Loucy (cell line): ENCODE measurements around the gene METTL4.

Experiments
- H2AFZ ChIP-seq: fragments of 200-600 bp; sonication (generic); 2 replicates; pipeline ENCODE4 v1.6.0; 2016; ENCODE audit warnings: antibody characterized with exemption, mild to moderate bottlenecking, low read length, moderate library complexity
- H3F3A ChIP-seq: fragments of 200-600 bp; 2 replicates; pipeline ENCODE4 v1.6.0; 2016; ENCODE audit warnings: antibody characterized with exemption, low read depth, mild to moderate bottlenecking
- H3K27me3 ChIP-seq: fragments of 200-600 bp; sonication (generic); 2 replicates; pipeline ENCODE4 v1.6.1; 2014; ENCODE audit warnings: low read length, mild to moderate bottlenecking; ENCODE audit not compliant: insufficient read depth, poor library complexity, severe bottlenecking
- H3K36me3 ChIP-seq: fragments of 200-600 bp; sonication (generic); 2 replicates; pipeline ENCODE4 v1.6.1; 2016; ENCODE audit warnings: low read length; ENCODE audit not compliant: insufficient read depth
- H3K4me1 ChIP-seq: fragments of 200-600 bp; sonication (generic); 2 replicates; pipeline ENCODE4 v1.5.1; 2014; ENCODE audit warnings: low read length, mild to moderate bottlenecking; ENCODE audit not compliant: insufficient read depth, poor library complexity, severe bottlenecking
- H3K4me2 ChIP-seq: fragments of 200-600 bp; sonication (generic); 2 replicates; pipeline ENCODE4 v1.6.0; 2014; ENCODE audit warnings: antibody characterized with exemption, low read length, low read depth, mild to moderate bottlenecking; ENCODE audit not compliant: poor library complexity, severe bottlenecking
- H3K4me3 ChIP-seq: fragments of 200-600 bp; sonication (generic); 2 replicates; pipeline ENCODE4 v1.5.1; 2014; ENCODE audit warnings: low read length, mild to moderate bottlenecking, mixed read lengths; ENCODE audit not compliant: poor library complexity, severe bottlenecking
- H3K79me2 ChIP-seq: fragments of 200-600 bp; sonication (generic); 2 replicates; pipeline ENCODE4 v1.6.1; 2014; ENCODE audit warnings: low read length; ENCODE audit not compliant: insufficient read depth
- H3K9ac ChIP-seq: fragments of 200-600 bp; sonication (generic); 2 replicates; pipeline ENCODE4 v1.6.0; 2014; ENCODE audit warnings: mild to moderate bottlenecking, low read depth, low read length, moderate library complexity; ENCODE audit not compliant: poor library complexity, severe bottlenecking
- H3K9me2 ChIP-seq: fragments of 200-600 bp; sonication (generic); replicated peaks from 2 replicates; pipeline ENCODE4 v1.6.1; 2016; ENCODE audit warnings: low read depth, low read length, mixed read lengths
- H3K9me3 ChIP-seq: fragments of 200-600 bp; sonication (generic); 2 replicates; pipeline ENCODE4 v1.6.1; 2014; ENCODE audit warnings: mild to moderate bottlenecking, antibody characterized with exemption, low read length, low read depth; ENCODE audit not compliant: insufficient read depth
- H4K20me1 ChIP-seq: fragments of 200-600 bp; sonication (generic); 2 replicates; pipeline ENCODE4 v1.6.0; 2014; ENCODE audit warnings: antibody characterized with exemption, low read length, mild to moderate bottlenecking; ENCODE audit not compliant: insufficient read depth, poor library complexity, severe bottlenecking
- CTCF ChIP-seq: fragments of 200-600 bp; sonication (generic); conservative IDR thresholded peaks from 2 replicates; pipeline ENCODE4 v1.5.1; 2014; ENCODE audit warnings: mild to moderate bottlenecking, antibody characterized with exemption, low read length
- EZH2phosphoT487 ChIP-seq: fragments of 200-600 bp; IDR thresholded peaks from 2 replicates; pipeline ENCODE4 v1.6.1; 2018; ENCODE audit warnings: antibody characterized with exemption, mild to moderate bottlenecking, moderate library complexity, borderline replicate concordance

METTL4 gene

GRCh38 chr18:2554696-2555095, 16.6 kb downstream of the METTL4 start:
- Histone ChIP-seq H3K79me2 (no peaks in the 10 kb centered on the region), H3K36me3 (no peaks in the 10 kb centered on the region; the same call in 1 of the 2 replicates), H3K4me1 (peaks cover 4% of the 10 kb centered on the region), H3K9me2 (no peaks in the 10 kb centered on the region), H3K9ac (no peak overlapping the region), H3K4me3 (no peak overlapping the region), H2AFZ (no peak overlapping the region), H3K27me3 (no peaks in the 10 kb centered on the region), H3F3A (no peaks in the 10 kb centered on the region), H4K20me1 (no peaks in the 10 kb centered on the region), H3K9me3 (no peaks in the 10 kb centered on the region), H3K4me2 (no peak overlapping the region)
- TF ChIP-seq CTCF (no peak), EZH2phosphoT487 (no peak)

DNA sequence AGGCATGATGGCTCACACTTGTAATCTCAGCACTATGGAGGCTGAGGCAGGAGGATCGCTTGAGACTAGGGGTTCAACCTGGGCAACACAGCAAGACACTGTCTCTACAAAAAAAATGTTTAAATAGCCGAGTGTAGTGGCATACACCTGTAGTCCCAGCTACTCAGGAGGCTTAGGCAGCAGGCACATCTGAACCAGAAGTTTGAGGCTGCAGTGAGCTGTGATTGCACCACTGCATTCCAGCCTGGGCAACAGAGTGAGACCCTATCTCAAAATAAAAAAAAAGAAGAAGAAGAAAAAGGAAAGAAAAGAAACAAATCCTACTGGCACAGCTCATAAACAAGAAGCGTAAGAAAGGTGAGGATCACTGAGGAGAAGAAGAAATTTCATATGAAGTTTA, 19.9 kb downstream of the METTL4 start:
- H3K9me2 ChIP-seq = no peaks in the 10 kb centered on the region
- H2AFZ ChIP-seq = no peak overlapping the region
- no peaks in the 10 kb centered on the region for H3K4me1 ChIP-seq
- H3K27me3 ChIP-seq = no peaks in the 10 kb centered on the region
- H3K9ac ChIP-seq = no peak overlapping the region
- H3K4me2 ChIP-seq = no peak overlapping the region
- H3K9me3 ChIP-seq = no peaks in the 10 kb centered on the region
- H3K36me3 ChIP-seq = no peaks in the 10 kb centered on the region; the same call in 1 of the 2 replicates
- no peaks in the 10 kb centered on the region for H4K20me1 ChIP-seq
- H3K79me2 ChIP-seq = no peaks in the 10 kb centered on the region
- no peak for TF ChIP-seq CTCF
- TF ChIP-seq EZH2phosphoT487 = no peak
- no peak overlapping the region for H3K4me3 ChIP-seq
- H3F3A ChIP-seq = no peaks in the 10 kb centered on the region

DNA sequence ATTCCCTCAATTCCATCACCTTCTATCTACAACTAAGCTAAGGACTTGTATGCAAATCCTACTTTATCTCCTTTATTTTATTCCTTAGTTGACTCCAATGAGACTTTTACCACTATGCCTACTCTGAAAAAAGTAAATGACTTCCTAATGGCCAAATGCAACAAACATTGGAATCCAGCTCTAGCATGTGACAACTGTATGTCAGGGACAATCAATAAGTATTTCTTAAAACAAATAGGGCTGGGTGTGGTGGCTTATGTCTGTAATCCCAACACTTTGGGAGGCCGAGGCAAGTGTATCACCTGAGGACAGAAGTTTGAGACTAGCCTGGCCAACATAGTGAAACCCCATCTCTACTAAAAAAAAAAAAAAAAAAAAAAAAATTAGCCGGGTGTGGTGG, 21.8 kb downstream of the METTL4 start:
- H3K4me1 ChIP-seq = no peaks in the 10 kb centered on the region
- TF ChIP-seq CTCF = no peak

More for the DNA sequence above, 21.8 kb downstream of the METTL4 start:
- H3K36me3 ChIP-seq = no peaks in the 10 kb centered on the region; the same call in 1 of the 2 replicates
- no peak overlapping the region for H2AFZ ChIP-seq
- no peaks in the 10 kb centered on the region for H3K9me3 ChIP-seq
- no peaks in the 10 kb centered on the region for H3K79me2 ChIP-seq
- no peak overlapping the region for H3K9ac ChIP-seq
- no peak overlapping the region for H3K4me2 ChIP-seq
- no peaks in the 10 kb centered on the region for H3F3A ChIP-seq
- no peaks in the 10 kb centered on the region for H4K20me1 ChIP-seq
- H3K27me3 ChIP-seq = no peaks in the 10 kb centered on the region
- H3K9me2 ChIP-seq = no peaks in the 10 kb centered on the region
- no peak overlapping the region for H3K4me3 ChIP-seq
